Measurements from ENCODE around the gene INTS4. TPM values are rescaled to one million over a fixed set of nuclear protein-coding genes. Genes with fewer than 3 reads are reported as not detected.
A peak's percentile ranks its signal among the peaks of the same experiment; 100 is the strongest.
"Not testable (repeated sequence)": the region's sequence is repeated elsewhere in the genome, so short reads cannot be mapped to it uniquely, and the experiment has no call there.

The INTS4 gene, protein sequence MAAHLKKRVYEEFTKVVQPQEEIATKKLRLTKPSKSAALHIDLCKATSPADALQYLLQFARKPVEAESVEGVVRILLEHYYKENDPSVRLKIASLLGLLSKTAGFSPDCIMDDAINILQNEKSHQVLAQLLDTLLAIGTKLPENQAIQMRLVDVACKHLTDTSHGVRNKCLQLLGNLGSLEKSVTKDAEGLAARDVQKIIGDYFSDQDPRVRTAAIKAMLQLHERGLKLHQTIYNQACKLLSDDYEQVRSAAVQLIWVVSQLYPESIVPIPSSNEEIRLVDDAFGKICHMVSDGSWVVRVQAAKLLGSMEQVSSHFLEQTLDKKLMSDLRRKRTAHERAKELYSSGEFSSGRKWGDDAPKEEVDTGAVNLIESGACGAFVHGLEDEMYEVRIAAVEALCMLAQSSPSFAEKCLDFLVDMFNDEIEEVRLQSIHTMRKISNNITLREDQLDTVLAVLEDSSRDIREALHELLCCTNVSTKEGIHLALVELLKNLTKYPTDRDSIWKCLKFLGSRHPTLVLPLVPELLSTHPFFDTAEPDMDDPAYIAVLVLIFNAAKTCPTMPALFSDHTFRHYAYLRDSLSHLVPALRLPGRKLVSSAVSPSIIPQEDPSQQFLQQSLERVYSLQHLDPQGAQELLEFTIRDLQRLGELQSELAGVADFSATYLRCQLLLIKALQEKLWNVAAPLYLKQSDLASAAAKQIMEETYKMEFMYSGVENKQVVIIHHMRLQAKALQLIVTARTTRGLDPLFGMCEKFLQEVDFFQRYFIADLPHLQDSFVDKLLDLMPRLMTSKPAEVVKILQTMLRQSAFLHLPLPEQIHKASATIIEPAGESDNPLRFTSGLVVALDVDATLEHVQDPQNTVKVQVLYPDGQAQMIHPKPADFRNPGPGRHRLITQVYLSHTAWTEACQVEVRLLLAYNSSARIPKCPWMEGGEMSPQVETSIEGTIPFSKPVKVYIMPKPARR
- polyA plus RNA-seq (2013, experiment 1 of 2), result 21.9 TPM
- polyA plus RNA-seq (2013, experiment 2 of 2), result 20.9 TPM

DNA sequence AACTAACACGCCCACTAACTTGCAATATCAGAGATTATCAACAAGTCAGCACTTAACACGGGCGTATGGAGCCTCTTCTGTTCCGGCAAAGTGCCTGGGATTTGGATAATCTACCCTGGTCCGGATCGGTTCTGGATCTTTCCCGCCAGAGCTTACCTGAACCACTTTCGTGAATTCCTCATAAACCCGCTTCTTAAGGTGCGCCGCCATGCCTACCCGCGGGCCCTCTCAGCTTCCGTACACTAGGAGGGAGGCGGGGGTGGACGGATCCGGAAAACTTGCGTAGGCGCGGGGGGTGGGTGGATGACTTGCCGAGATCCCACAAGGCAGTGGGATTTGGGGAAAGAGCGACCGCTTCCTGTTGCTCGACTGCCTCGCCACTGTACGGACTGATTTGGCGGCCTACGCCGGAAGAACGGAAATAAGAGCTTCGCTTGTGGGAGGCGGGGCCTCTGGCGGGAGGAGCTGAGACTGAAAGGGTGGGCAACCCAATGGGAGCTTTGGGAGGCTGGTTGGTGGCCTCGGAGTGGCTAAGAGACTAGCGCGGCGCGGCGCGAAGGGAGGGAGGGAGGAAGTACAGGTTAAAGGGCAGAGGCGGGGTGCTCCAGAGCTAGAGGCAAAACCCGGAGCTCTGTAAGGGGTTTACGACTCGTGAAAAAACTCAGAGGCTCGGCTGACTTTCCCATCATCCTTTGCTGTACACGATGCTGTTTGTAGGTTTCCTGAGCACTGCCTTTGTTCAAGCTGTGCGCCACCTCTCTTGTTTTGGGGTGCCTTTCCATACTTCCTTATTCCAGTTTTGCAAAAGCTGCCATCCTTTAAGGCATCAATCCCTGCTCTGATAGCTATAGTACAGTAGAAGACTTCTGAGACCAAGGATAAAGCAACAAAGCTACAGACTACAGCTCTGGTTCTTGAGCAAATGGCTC, at the start of gene INTS4:
INTS4 (minus strand) TSS at position 235 of the 929 bp plus-strand sequence; CDS start at position 210, 25 bp downstream.
- DNase-seq (ENCODE audit: low spot score), result peak; percentile 98
- no peak within 1 kb of the TSS for H3K14ac ChIP-seq (ENCODE audit: low read length)
- no peak within 1 kb of the TSS for H2AK5ac ChIP-seq (ENCODE audit: low read depth, low read length)

DNA sequence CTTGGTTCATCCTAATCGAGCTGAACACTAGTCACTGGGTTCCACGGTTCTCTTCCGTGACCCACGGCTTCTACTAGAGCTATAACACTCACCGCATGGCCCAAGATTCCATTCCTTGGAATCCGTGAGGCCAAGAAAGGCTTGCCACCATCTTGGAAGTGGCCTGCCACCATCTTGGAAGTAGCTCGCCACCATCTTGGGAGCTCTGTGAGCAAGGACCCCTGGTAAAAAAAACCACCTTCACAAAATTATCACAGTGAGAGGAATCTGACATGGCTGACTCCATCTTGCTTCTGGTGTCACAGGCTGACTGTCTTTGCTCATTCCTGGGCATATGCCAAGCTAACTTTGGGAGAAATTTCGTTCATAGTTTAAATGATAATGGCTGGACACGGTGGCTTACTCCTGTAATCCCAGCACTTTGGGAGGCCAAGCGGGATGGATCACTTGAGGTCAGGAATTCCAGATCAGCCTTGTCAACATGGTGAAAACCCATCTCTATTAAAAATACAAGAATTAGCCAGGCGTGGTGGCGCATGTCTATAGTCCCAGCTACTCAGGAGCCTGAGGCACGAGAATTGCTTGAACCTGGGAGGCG, 47.5 kb upstream of the INTS4 start:
- Histone ChIP-seq H2BK15ac (ENCODE audit: low read length) (no peak overlapping the region), H3K14ac (ENCODE audit: low read length) (no peak overlapping the region), H3K18ac (ENCODE audit: low read length) (no peak overlapping the region), H3K27me3 (ENCODE audit: control insufficient read depth in 3 of 3, insufficient read depth in 3 of 3, low read depth in 1 of 3, low read length in 3 of 3) (no peaks in the 10 kb centered on the region), H2BK12ac (ENCODE audit: low read length) (no peak overlapping the region), H2AFZ (ENCODE audit: low read length) (peak overlapping the region; percentile 67), H3K4ac (ENCODE audit: low read length) (no peak overlapping the region), H4K8ac (ENCODE audit: low read depth, low read length) (no peak overlapping the region), H3K23ac (ENCODE audit: low read depth, low read length, poor library complexity) (no peak overlapping the region), H3K9me3 (replicated peaks in 1 of 2; ENCODE audit: control insufficient read depth in 2 of 2, insufficient read depth in 1 of 2, low read depth in 1 of 2, low read length in 2 of 2) (peaks cover 0 to 5% of the 10 kb centered on the region in 2 donors), H2BK5ac (ENCODE audit: low read length) (no peak overlapping the region), H3K79me1 (ENCODE audit: low read depth, low read length) (no peaks in the 10 kb centered on the region), H4K91ac (ENCODE audit: low read depth, low read length, poor library complexity) (no peak overlapping the region), H3K27ac (replicated peaks; ENCODE audit: low read length) (no peak overlapping the region), H2AK5ac (ENCODE audit: low read depth, low read length) (no peak overlapping the region), H3K9ac (ENCODE audit: low read depth, low read length, poor library complexity) (no peak overlapping the region), H3K4me2 (ENCODE audit: insufficient read depth, low read length, poor library complexity, severe bottlenecking) (no peak overlapping the region), H3K36me3 (replicated peaks in 1 of 2; ENCODE audit: control insufficient read depth in 2 of 2, insufficient read depth in 2 of 2, low read length in 2 of 2) (no peaks in the 10 kb centered on the region), H2BK120ac (ENCODE audit: low read depth, low read length) (no peak overlapping the region), H3K4me1 (ENCODE audit: control insufficient read depth in 2 of 2, insufficient read depth in 1 of 2, low read depth in 1 of 2, low read length in 2 of 2) (peaks cover 4 to 6% of the 10 kb centered on the region in 2 donors), H3K4me3 (ENCODE audit: low read length in 2 of 2) (no peak overlapping the region)
- no CpG with 5 or more reads among the region's 14 CpGs for WGBS, 2 donors (ENCODE audit: extremely low coverage in 2 of 2, insufficient read length in 2 of 2, insufficient replicate concordance in 1 of 2)
- no peak for DNase-seq (ENCODE audit: low spot score)

More for the DNA sequence above, at the start of gene INTS4:
- peak within 1 kb of the TSS; percentile 83 for H3K27ac ChIP-seq (replicated peaks; ENCODE audit: low read length)
- no peaks in the 10 kb centered on the region for H3K9me3 ChIP-seq (replicated peaks in 1 of 2; ENCODE audit: control insufficient read depth in 2 of 2, insufficient read depth in 1 of 2, low read depth in 1 of 2, low read length in 2 of 2)
- H2BK12ac ChIP-seq (ENCODE audit: low read length), result no peak within 1 kb of the TSS
- no peak within 1 kb of the TSS for H3K23ac ChIP-seq (ENCODE audit: low read depth, low read length, poor library complexity)
- peaks cover 5 to 24% of the 10 kb centered on the region in 2 donors for H3K36me3 ChIP-seq (replicated peaks in 1 of 2; ENCODE audit: control insufficient read depth in 2 of 2, insufficient read depth in 2 of 2, low read length in 2 of 2)
- H3K4ac ChIP-seq (ENCODE audit: low read length), result no peak within 1 kb of the TSS
- H3K4me2 ChIP-seq (ENCODE audit: insufficient read depth, low read length, poor library complexity, severe bottlenecking), result peak within 1 kb of the TSS; percentile 70
- peaks cover 5% of the 10 kb centered on the region for H3K79me1 ChIP-seq (ENCODE audit: low read depth, low read length)
- H2BK15ac ChIP-seq (ENCODE audit: low read length), result no peak within 1 kb of the TSS
- H3K9ac ChIP-seq (ENCODE audit: low read depth, low read length, poor library complexity), result no peak within 1 kb of the TSS
- peaks cover 5 to 12% of the 10 kb centered on the region in 2 donors for H3K4me1 ChIP-seq (ENCODE audit: control insufficient read depth in 2 of 2, insufficient read depth in 1 of 2, low read depth in 1 of 2, low read length in 2 of 2)
- whole genome bisulfite sequencing, 2 donors (ENCODE audit: extremely low coverage in 2 of 2, insufficient read length in 2 of 2, insufficient replicate concordance in 1 of 2), result no CpG with 5 or more reads among the region's 47 CpGs
- no peak within 1 kb of the TSS for H4K8ac ChIP-seq (ENCODE audit: low read depth, low read length)
- H2AFZ ChIP-seq (ENCODE audit: low read length), result peak within 1 kb of the TSS; percentile 80
- H3K4me3 ChIP-seq (ENCODE audit: low read length in 2 of 2), result peak within 1 kb of the TSS; percentile 81 to 94
- H4K91ac ChIP-seq (ENCODE audit: low read depth, low read length, poor library complexity), result no peak within 1 kb of the TSS
- no peak within 1 kb of the TSS for H3K18ac ChIP-seq (ENCODE audit: low read length)
- H2BK120ac ChIP-seq (ENCODE audit: low read depth, low read length), result no peak within 1 kb of the TSS
- no peak within 1 kb of the TSS for H2BK5ac ChIP-seq (ENCODE audit: low read length)
- H3K27me3 ChIP-seq (ENCODE audit: control insufficient read depth in 3 of 3, insufficient read depth in 3 of 3, low read depth in 1 of 3, low read length in 3 of 3), result no peaks in the 10 kb centered on the region

DNA sequence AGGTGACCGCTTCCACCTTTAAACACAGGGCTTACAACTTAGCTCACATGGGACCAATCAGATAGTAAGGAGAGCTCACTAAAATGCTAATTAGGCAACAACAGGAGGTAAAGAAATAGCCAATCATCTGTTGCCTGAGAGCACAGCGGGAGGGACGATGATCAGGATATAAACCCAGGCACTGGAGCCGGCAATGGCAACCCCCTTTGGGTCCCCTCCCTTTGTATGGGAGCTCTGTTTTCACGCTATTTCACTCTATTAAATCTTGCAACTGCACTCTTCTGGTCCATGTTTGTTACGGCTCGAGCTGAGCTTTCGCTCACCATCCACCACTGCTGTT, 46.9 kb upstream of the INTS4 start:
- H3K23ac ChIP-seq (ENCODE audit: low read depth, low read length, poor library complexity); H3K4me2 ChIP-seq (ENCODE audit: insufficient read depth, low read length, poor library complexity, severe bottlenecking); H3K27me3 ChIP-seq (ENCODE audit: control insufficient read depth in 3 of 3, insufficient read depth in 3 of 3, low read depth in 1 of 3, low read length in 3 of 3); H3K4me1 ChIP-seq (ENCODE audit: control insufficient read depth in 2 of 2, insufficient read depth in 1 of 2, low read depth in 1 of 2, low read length in 2 of 2); DNase-seq (ENCODE audit: low spot score); H2BK5ac ChIP-seq (ENCODE audit: low read length); H4K8ac ChIP-seq (ENCODE audit: low read depth, low read length); H2BK120ac ChIP-seq (ENCODE audit: low read depth, low read length); H3K79me1 ChIP-seq (ENCODE audit: low read depth, low read length); H3K14ac ChIP-seq (ENCODE audit: low read length); H3K9me3 ChIP-seq (replicated peaks in 1 of 2; ENCODE audit: control insufficient read depth in 2 of 2, insufficient read depth in 1 of 2, low read depth in 1 of 2, low read length in 2 of 2); H2AK5ac ChIP-seq (ENCODE audit: low read depth, low read length); H3K4ac ChIP-seq (ENCODE audit: low read length); H3K27ac ChIP-seq (replicated peaks; ENCODE audit: low read length); H2BK15ac ChIP-seq (ENCODE audit: low read length); H3K36me3 ChIP-seq (replicated peaks in 1 of 2; ENCODE audit: control insufficient read depth in 2 of 2, insufficient read depth in 2 of 2, low read length in 2 of 2); H4K91ac ChIP-seq (ENCODE audit: low read depth, low read length, poor library complexity); H2BK12ac ChIP-seq (ENCODE audit: low read length); H3K9ac ChIP-seq (ENCODE audit: low read depth, low read length, poor library complexity); H3K18ac ChIP-seq (ENCODE audit: low read length); H3K4me3 ChIP-seq (ENCODE audit: low read length in 2 of 2): not testable (repeated sequence)
- no CpG with 5 or more reads among the region's 8 CpGs for WGBS, 2 donors (ENCODE audit: extremely low coverage in 2 of 2, insufficient read length in 2 of 2, insufficient replicate concordance in 1 of 2)
- peak overlapping the region; percentile 67 for H2AFZ ChIP-seq (ENCODE audit: low read length)

Data from neuronal stem cell (in vitro differentiated cells).